Glutamatergic neuron (in vitro differentiated cells): ENCODE measurements around the gene PPARD. TPM values are rescaled to one million over a fixed set of nuclear protein-coding genes. Genes with fewer than 3 reads are reported as not detected.

Experiments used
- DNase-seq: peaks from one replicate; pipeline ENCODE4 v3.0.0; 2022
- H3K27ac Mint-ChIP-seq: one replicate; pipeline ENCODE4 v1.8.0; 2020; ENCODE audit warnings: mild to moderate bottlenecking, mixed read lengths, inconsistent platforms; ENCODE audit not compliant: unreplicated experiment
- H3K27me3 Mint-ChIP-seq: one replicate; pipeline ENCODE4 v1.8.0; 2020; ENCODE audit warnings: mild to moderate bottlenecking, moderate library complexity, mixed read lengths, inconsistent platforms; ENCODE audit not compliant: unreplicated experiment
- H3K36me3 Mint-ChIP-seq: one replicate; pipeline ENCODE4 v1.8.0; 2020; ENCODE audit warnings: mild to moderate bottlenecking, mixed read lengths, inconsistent platforms; ENCODE audit not compliant: unreplicated experiment
- H3K4me1 Mint-ChIP-seq: one replicate; pipeline ENCODE4 v1.8.0; 2020; ENCODE audit warnings: mild to moderate bottlenecking, low read depth, mixed read lengths, inconsistent platforms; ENCODE audit not compliant: unreplicated experiment
- H3K4me3 Mint-ChIP-seq: one replicate; pipeline ENCODE4 v1.8.0; 2020; ENCODE audit warnings: mild to moderate bottlenecking, mixed read lengths, inconsistent platforms; ENCODE audit not compliant: unreplicated experiment
- H3K9me3 Mint-ChIP-seq: one replicate; pipeline ENCODE4 v1.8.0; 2020; ENCODE audit warnings: mild to moderate bottlenecking, moderate library complexity, mixed read lengths, inconsistent platforms; ENCODE audit not compliant: unreplicated experiment
- CTCF ChIP-seq: fragments of 200-600 bp; sonication (generic); IDR thresholded peaks from one replicate; pipeline ENCODE4 v1.5.0; 2021; ENCODE audit not compliant: partially characterized antibody, unreplicated experiment
- total RNA-seq: library from RNA; stranded (reverse); fragmentation: NEBNext Ultra II Directional; extraction: Animal tissue kit (Norgen Biotek cat#: 25700); gene quantifications from one replicate; pipeline ENCODE4 v1.2.1, GENCODE V29; 2021; ENCODE audit not compliant: unreplicated experiment

Gene PPARD
- total RNA-seq, 1 donor from 2014 or later = 37.5 TPM

GRCh38 chr6:35309611-35310264 is 32.6 kb upstream of the PPARD start:
- DNase-seq = no peak
- H3K4me3 Mint-ChIP-seq = no peak overlapping the region
- no peak overlapping the region for H3K27ac Mint-ChIP-seq
- no peaks in the 10 kb centered on the region for H3K36me3 Mint-ChIP-seq
- peaks cover 4% of the 10 kb centered on the region for H3K27me3 Mint-ChIP-seq
- no peaks in the 10 kb centered on the region for H3K4me1 Mint-ChIP-seq
- peaks cover 2% of the 10 kb centered on the region for H3K9me3 Mint-ChIP-seq
- TF ChIP-seq CTCF = no peak

GRCh38 chr6:35310265-35310831 is 32.0 kb upstream of the PPARD start:
- DNase-seq = no peak
- peaks cover 4% of the 10 kb centered on the region for H3K27me3 Mint-ChIP-seq
- H3K4me3 Mint-ChIP-seq = no peak overlapping the region
- H3K27ac Mint-ChIP-seq = no peak overlapping the region
- no peaks in the 10 kb centered on the region for H3K36me3 Mint-ChIP-seq
- H3K4me1 Mint-ChIP-seq = no peaks in the 10 kb centered on the region
- no peak for TF ChIP-seq CTCF
- H3K9me3 Mint-ChIP-seq = peaks cover 2% of the 10 kb centered on the region

GRCh38 chr6:35311390-35312075 is 30.8 kb upstream of the PPARD start:
- Mint-ChIP-seq H3K4me3 (no peak overlapping the region), H3K27me3 (peaks cover 5% of the 10 kb centered on the region), H3K4me1 (no peaks in the 10 kb centered on the region), H3K27ac (no peak overlapping the region), H3K36me3 (no peaks in the 10 kb centered on the region), H3K9me3 (peaks cover 2% of the 10 kb centered on the region)
- DNase-seq = no peak
- TF ChIP-seq CTCF = no peak

GRCh38 chr6:35312076-35312800 is 30.1 kb upstream of the PPARD start:
- no peak overlapping the region for H3K27ac Mint-ChIP-seq
- no peak overlapping the region for H3K4me3 Mint-ChIP-seq
- DNase-seq = no peak
- peaks cover 6% of the 10 kb centered on the region for H3K27me3 Mint-ChIP-seq
- H3K4me1 Mint-ChIP-seq = no peaks in the 10 kb centered on the region
- H3K9me3 Mint-ChIP-seq = peaks cover 2% of the 10 kb centered on the region
- H3K36me3 Mint-ChIP-seq = no peaks in the 10 kb centered on the region
- no peak for TF ChIP-seq CTCF
